H9 (cell line): ENCODE measurements around the gene KCNJ10. TPM values are rescaled to one million over a fixed set of nuclear protein-coding genes. Genes with fewer than 3 reads are reported as not detected.

Experiments
- DNase-seq: peaks from one replicate; pipeline ENCODE4 v3.0.0-alpha.2; 2017
- H2AFZ ChIP-seq: one replicate; pipeline ENCODE4 v1.6.1; 2013; ENCODE audit warnings: mild to moderate bottlenecking, low read length, control low read depth, moderate library complexity
- H2AK5ac ChIP-seq: 2 replicates; pipeline ENCODE4 v1.6.1; 2013; ENCODE audit warnings: low read length, control low read depth, mixed read lengths; ENCODE audit not compliant: insufficient read length
- H2BK120ac ChIP-seq: one replicate; pipeline ENCODE4 v1.6.1; 2013; ENCODE audit warnings: low read depth, mild to moderate bottlenecking, low read length, control low read depth, inconsistent platforms; ENCODE audit not compliant: poor library complexity, severe bottlenecking
- H2BK12ac ChIP-seq: 2 replicates; pipeline ENCODE4 v1.6.1; 2013; ENCODE audit warnings: low read length, control low read depth, mixed read lengths, low read depth; ENCODE audit not compliant: insufficient read length
- H2BK15ac ChIP-seq: 2 replicates; pipeline ENCODE4 v1.6.1; 2013; ENCODE audit warnings: low read depth, low read length, control low read depth
- H2BK20ac ChIP-seq: one replicate; pipeline ENCODE4 v1.6.1; 2013; ENCODE audit warnings: low read depth, mild to moderate bottlenecking, low read length, control low read depth, inconsistent platforms; ENCODE audit not compliant: poor library complexity, severe bottlenecking
- H2BK5ac ChIP-seq: 2 replicates; pipeline ENCODE4 v1.6.1; 2013; ENCODE audit warnings: low read length, control low read depth, mixed read lengths; ENCODE audit not compliant: insufficient read length
- H3K14ac ChIP-seq: 2 replicates; pipeline ENCODE4 v1.6.1; 2013; ENCODE audit warnings: low read length, control low read depth; ENCODE audit not compliant: insufficient read depth
- H3K18ac ChIP-seq: 2 replicates; pipeline ENCODE4 v1.6.1; 2013; ENCODE audit warnings: low read depth, mild to moderate bottlenecking, mixed read lengths, low read length, control low read depth; ENCODE audit not compliant: insufficient read length
- H3K23ac ChIP-seq: 2 replicates; pipeline ENCODE4 v1.6.1; 2013; ENCODE audit warnings: low read length, control low read depth, mixed read lengths, low read depth; ENCODE audit not compliant: insufficient read length
- H3K23me2 ChIP-seq: 2 replicates; pipeline ENCODE4 v1.6.1; 2013; ENCODE audit warnings: low read depth, mild to moderate bottlenecking, mixed read lengths, low read length, control low read depth; ENCODE audit not compliant: insufficient read length, poor library complexity, severe bottlenecking
- H3K27ac ChIP-seq: 2 replicates; pipeline ENCODE4 v1.5.1; 2013; ENCODE audit warnings: low read length, control low read depth, mixed read lengths, low read depth; ENCODE audit not compliant: insufficient read length
- H3K27me3 ChIP-seq: 2 replicates; pipeline ENCODE4 v1.6.1; 2013; ENCODE audit warnings: low read length, control low read depth, inconsistent platforms; ENCODE audit not compliant: insufficient read depth
- H3K4ac ChIP-seq: 2 replicates; pipeline ENCODE4 v1.6.1; 2013; ENCODE audit warnings: low read depth, mild to moderate bottlenecking, control low read depth, inconsistent platforms, low read length, moderate library complexity
- H3K4me1 ChIP-seq: 2 replicates; pipeline ENCODE4 v1.6.1; 2013; ENCODE audit warnings: low read length, control low read depth, inconsistent platforms; ENCODE audit not compliant: insufficient read depth
- H3K4me2 ChIP-seq: 2 replicates; pipeline ENCODE4 v1.6.1; 2013; ENCODE audit warnings: low read length, control low read depth, mixed read lengths; ENCODE audit not compliant: insufficient read length, insufficient read depth
- H3K56ac ChIP-seq: 2 replicates; pipeline ENCODE4 v1.6.1; 2013; ENCODE audit warnings: low read depth, mild to moderate bottlenecking, mixed read lengths, low read length, control low read depth; ENCODE audit not compliant: insufficient read length
- H3K79me1 ChIP-seq: 2 replicates; pipeline ENCODE4 v1.6.1; 2013; ENCODE audit warnings: low read depth, mild to moderate bottlenecking, moderate library complexity, low read length, control low read depth, inconsistent platforms; ENCODE audit not compliant: insufficient read depth, poor library complexity, severe bottlenecking
- H3K79me2 ChIP-seq: 2 replicates; pipeline ENCODE4 v1.6.1; 2013; ENCODE audit warnings: low read length, control low read depth, inconsistent platforms; ENCODE audit not compliant: insufficient read depth
- H3K9ac ChIP-seq: 2 replicates; pipeline ENCODE4 v1.6.1; 2013; ENCODE audit warnings: low read length, control low read depth, mixed read lengths; ENCODE audit not compliant: insufficient read length; ENCODE audit errors: extremely low read depth
- H3K9me3 ChIP-seq: one replicate; pipeline ENCODE4 v1.6.1; 2013; ENCODE audit warnings: low read depth, low read length, inconsistent platforms; ENCODE audit not compliant: control insufficient read depth
- H3T11ph ChIP-seq: one replicate; pipeline ENCODE4 v1.6.1; 2013; ENCODE audit warnings: mild to moderate bottlenecking, low read length, control low read depth, inconsistent platforms
- H4K20me1 ChIP-seq: one replicate; pipeline ENCODE4 v1.6.1; 2013; ENCODE audit not compliant: control insufficient read depth, insufficient read length, insufficient read depth
- H4K5ac ChIP-seq: 2 replicates; pipeline ENCODE4 v1.6.1; 2013; ENCODE audit warnings: low read depth, mild to moderate bottlenecking, mixed read lengths, low read length, control low read depth; ENCODE audit not compliant: insufficient read length
- H4K8ac ChIP-seq: replicated peaks from 2 replicates; pipeline ENCODE4 v1.6.1; 2013; ENCODE audit warnings: low read length, control low read depth, mixed read lengths, low read depth; ENCODE audit not compliant: insufficient read length
- H4K91ac ChIP-seq: 2 replicates; pipeline ENCODE4 v1.6.1; 2013; ENCODE audit warnings: low read depth, mild to moderate bottlenecking, moderate library complexity, mixed read lengths, low read length, control low read depth; ENCODE audit not compliant: insufficient read length
- H3K27ac Mint-ChIP-seq, 3 experiments: 2 replicates in 2 of 3; 3 replicates in 1 of 3; pipeline ENCODE4 v1.8.0; 2020 to 2021; ENCODE audit warnings: mixed read lengths in 3 of 3, mild to moderate bottlenecking in 1 of 3, moderate library complexity in 1 of 3
- H3K27me3 Mint-ChIP-seq: 2 replicates; pipeline ENCODE4 v1.8.0; 2021; ENCODE audit warnings: low read depth, mild to moderate bottlenecking, moderate library complexity, mixed read lengths
- H3K36me3 Mint-ChIP-seq, 3 experiments: 2 replicates in 2 of 3; 3 replicates in 1 of 3; pipeline ENCODE4 v1.8.0; 2020 to 2021; ENCODE audit warnings: low read depth in 3 of 3, mixed read lengths in 3 of 3; ENCODE audit not compliant: insufficient read depth in 1 of 3
- H3K4me1 Mint-ChIP-seq, 2 experiments: 2 replicates each; pipeline ENCODE4 v1.8.0; 2020; ENCODE audit warnings: mixed read lengths in 2 of 2
- H3K4me3 Mint-ChIP-seq, 2 experiments: 2 replicates in 1 of 2; 3 replicates in 1 of 2; pipeline ENCODE4 v1.8.0; 2020 to 2021; ENCODE audit warnings: mild to moderate bottlenecking in 2 of 2, mixed read lengths in 2 of 2, moderate library complexity in 1 of 2
- H3K9me3 Mint-ChIP-seq, 2 experiments: 2 replicates in 1 of 2; 3 replicates in 1 of 2; pipeline ENCODE4 v1.8.0; 2020; ENCODE audit warnings: mild to moderate bottlenecking in 2 of 2, mixed read lengths in 2 of 2, moderate library complexity in 1 of 2
- CTCF ChIP-seq: fragments of 200-600 bp; sonication (generic); conservative IDR thresholded peaks from 3 replicates; pipeline ENCODE4 v1.8.0; 2021; ENCODE audit warnings: antibody characterized with exemption, mild to moderate bottlenecking
- WGBS: extraction: QIAGEN DNeasy Blood & Tissue Kit; methylation state at CpG from one replicate; pipeline ENCODE4 v1.1.7; 2013; ENCODE audit warnings: missing lambda C conversion rate, low lambda C conversion rate, mixed read lengths; ENCODE audit not compliant: insufficient read length; ENCODE audit errors: extremely low coverage; 5-methylcytosine and 5-hydroxymethylcytosine counted together
- total RNA-seq: library from RNA; stranded (reverse); gene quantifications from 2 replicates; pipeline ENCODE4 v1.2.1, GENCODE V29; 2021

Gene KCNJ10
- total RNA-seq, 1 experiment from 2014 or later: 0.44 TPM

- Histone ChIP-seq H3K4ac (no peak overlapping the region), H2AK5ac (no peak overlapping the region), H3K9me3 (no peaks in the 10 kb centered on the region), H4K20me1 (no peaks in the 10 kb centered on the region), H3K27me3 (no peaks in the 10 kb centered on the region), H4K8ac (no peak overlapping the region), H3K56ac (no peak overlapping the region), H2BK15ac (no peak overlapping the region), H2BK5ac (no peak overlapping the region), H3K4me2 (no peak overlapping the region), H3K23me2 (no peaks in the 10 kb centered on the region), H3K9ac (no peak overlapping the region), H2BK12ac (no peak overlapping the region), H3K14ac (no peak overlapping the region), H2AFZ (no peak overlapping the region), H2BK120ac (no peak overlapping the region), H2BK20ac (no peak overlapping the region), H4K91ac (no peak overlapping the region), H3K23ac (no peak overlapping the region), H4K5ac (no peak overlapping the region), H3K79me2 (no peaks in the 10 kb centered on the region), H3K4me1 (peaks cover 6% of the 10 kb centered on the region; the same call in 1 of the 2 replicates), H3K79me1 (no peaks in the 10 kb centered on the region), H3K18ac (no peak overlapping the region), H3T11ph (no peak overlapping the region), H3K27ac (no peak overlapping the region)
- Mint-ChIP-seq H3K27ac (no peak overlapping the region), H3K9me3 (no peaks in the 10 kb centered on the region), H3K36me3 (no peaks in the 10 kb centered on the region), H3K4me3 (no peak overlapping the region), H3K27me3 (peaks cover 42% of the 10 kb centered on the region), H3K4me1 (peaks cover 45 to 46% of the 10 kb centered on the region in 2 experiments)
- no peak for TF ChIP-seq CTCF
- no CpG with 5 or more reads among the region's 3 CpGs for WGBS
- DNase-seq: no peak
Observed at GRCh38 chr1:160064164-160064563, 5.8 kb downstream of the KCNJ10 start.
